OCI-LY3 (cell line): ENCODE results near the gene OR8D2.

ENCODE experiments used
- H2AFZ ChIP-seq: fragments of 200-600, 300-600 bp; shearing (Covaris generic); 2 replicates; pipeline ENCODE4 v1.6.0; 2014; ENCODE audit warnings: antibody characterized with exemption, low read depth, low read length
- H3K27ac ChIP-seq: fragments of 200-600, 300-600 bp; sonication (generic); 2 replicates; pipeline ENCODE4 v1.5.1; 2014; ENCODE audit warnings: mild to moderate bottlenecking, low read length, moderate library complexity, mixed read lengths
- H3K27me3 ChIP-seq: fragments of 200-600, 300-600 bp; sonication (generic); 2 replicates; pipeline ENCODE4 v1.6.1; 2014; ENCODE audit warnings: low read depth, low read length, mixed read lengths
- H3K36me3 ChIP-seq: fragments of 200-600, 300-600 bp; sonication (generic); replicated peaks from 2 replicates; pipeline ENCODE3; 2014; ENCODE audit warnings: low read depth, low read length, mixed read lengths
- H3K4me1 ChIP-seq: fragments of 300-600, 200-600 bp; sonication (generic); 2 replicates; pipeline ENCODE4 v1.6.1; 2014; ENCODE audit warnings: low read length, mixed read lengths
- H3K4me2 ChIP-seq: fragments of 200-600, 300-600 bp; sonication (generic); 2 replicates; pipeline ENCODE4 v1.6.1; 2014; ENCODE audit warnings: low read length, mixed read lengths
- H3K4me3 ChIP-seq: fragments of 300-600, 200-600 bp; sonication (generic); 2 replicates; pipeline ENCODE4 v1.5.1; 2014; ENCODE audit warnings: antibody characterized with exemption, mild to moderate bottlenecking, low read length, moderate library complexity
- H3K79me2 ChIP-seq: fragments of 300-600, 200-600 bp; shearing (Covaris generic); 2 replicates; pipeline ENCODE4 v1.6.1; 2014; ENCODE audit warnings: mild to moderate bottlenecking, low read length, mixed read lengths
- H3K9ac ChIP-seq: fragments of 300-600, 200-600 bp; shearing (Covaris generic); 2 replicates; pipeline ENCODE4 v1.6.0; 2014; ENCODE audit warnings: mild to moderate bottlenecking, low read length, moderate library complexity
- H3K9me3 ChIP-seq: fragments of 200-600, 300-600 bp; shearing (Covaris generic); 2 replicates; pipeline ENCODE4 v1.6.1; 2014; ENCODE audit warnings: low read length, mixed read lengths; ENCODE audit not compliant: insufficient read depth
- H4K20me1 ChIP-seq: fragments of 200-600, 300-600 bp; sonication (generic); 2 replicates; pipeline ENCODE4 v1.6.1; 2016; ENCODE audit warnings: low read length, mixed read lengths; ENCODE audit not compliant: insufficient read depth
- CTCF ChIP-seq: fragments of 200-600, 300-600 bp; sonication (generic); IDR thresholded peaks from 2 replicates; pipeline ENCODE4 v1.5.1; 2014; ENCODE audit warnings: antibody characterized with exemption, low read length, low read depth
- EZH2phosphoT487 ChIP-seq: fragments of 200-600 bp; shearing (Covaris generic); IDR thresholded peaks from 2 replicates; pipeline ENCODE4 v1.6.1; 2018; ENCODE audit warnings: antibody characterized with exemption, mixed run types, low read depth

The OR8D2 gene

GRCh38 chr11:124320097-124320496, at the start of gene OR8D2:
TSS of gene OR8D2 (minus strand) at chr11:124320197. CDS start at chr11:124320197, 0 bp downstream.
- Histone ChIP-seq H3K27ac (no peak within 1 kb of the TSS), H3K4me3 (no peak within 1 kb of the TSS), H3K27me3 (peaks cover 19% of the 10 kb centered on the region), H4K20me1 (no peaks in the 10 kb centered on the region), H3K79me2 (no peaks in the 10 kb centered on the region), H3K36me3 (no peaks in the 10 kb centered on the region), H3K4me2 (no peak within 1 kb of the TSS), H3K4me1 (peaks cover 2% of the 10 kb centered on the region), H3K9ac (no peak within 1 kb of the TSS), H3K9me3 (no peaks in the 10 kb centered on the region), H2AFZ (no peak within 1 kb of the TSS)
- TF ChIP-seq CTCF (no peak), EZH2phosphoT487 (no peak)

- TF ChIP-seq EZH2phosphoT487, result no peak
- TF ChIP-seq CTCF, result no peak
- Histone ChIP-seq H4K20me1 (no peaks in the 10 kb centered on the region), H3K4me3 (no peak overlapping the region), H3K4me1 (no peaks in the 10 kb centered on the region), H3K4me2 (no peak overlapping the region), H3K36me3 (no peaks in the 10 kb centered on the region), H3K9me3 (no peaks in the 10 kb centered on the region), H3K27me3 (0 out of 2 replicates have a peak, but pooled peaks cover 9% of the 10 kb centered on the region), H2AFZ (no peak overlapping the region), H3K27ac (no peak overlapping the region), H3K79me2 (no peaks in the 10 kb centered on the region), H3K9ac (no peak overlapping the region)
Measured at GRCh38 chr11:124359566-124359965, 39.6 kb upstream of the OR8D2 start.

GRCh38 chr11:124346311-124346955, 26.4 kb upstream of the OR8D2 start:
- Histone ChIP-seq H3K27me3 (no peaks in the 10 kb centered on the region), H3K9me3 (no peaks in the 10 kb centered on the region), H2AFZ (no peak overlapping the region), H3K4me1 (no peaks in the 10 kb centered on the region), H4K20me1 (no peaks in the 10 kb centered on the region), H3K9ac (no peak overlapping the region), H3K4me2 (no peak overlapping the region), H3K27ac (no peak overlapping the region), H3K4me3 (no peak overlapping the region), H3K79me2 (no peaks in the 10 kb centered on the region), H3K36me3 (no peaks in the 10 kb centered on the region)
- no peak for TF ChIP-seq EZH2phosphoT487
- no peak for TF ChIP-seq CTCF

- Histone ChIP-seq H3K9me3 (no peaks in the 10 kb centered on the region), H4K20me1 (no peaks in the 10 kb centered on the region), H3K27me3 (no peaks in the 10 kb centered on the region), H3K79me2 (no peaks in the 10 kb centered on the region), H3K4me1 (no peaks in the 10 kb centered on the region), H3K4me2 (no peak overlapping the region), H3K9ac (no peak overlapping the region), H3K27ac (no peak overlapping the region), H2AFZ (no peak overlapping the region), H3K36me3 (no peaks in the 10 kb centered on the region), H3K4me3 (no peak overlapping the region)
- TF ChIP-seq CTCF (no peak), EZH2phosphoT487 (no peak)
Measured at GRCh38 chr11:124344346-124344745, 24.3 kb upstream of the OR8D2 start.
